Stimulated activated naive CD8-positive, alpha-beta T cell treated with anti-CD3 and anti-CD28 coated beads, Interleukin-15, amount 100 ng/mL, for 72 hours (primary cell): Measurements from ENCODE around the gene ATP6V1G2.
A peak's percentile ranks its signal among the peaks of the same experiment; 100 is the strongest.
"Not testable (repeated sequence)": the region's sequence is repeated elsewhere in the genome, so short reads cannot be mapped to it uniquely, and the experiment has no call there.

Experiments
- ATAC-seq: fragments of 150-1000 bp; cut with Tn5 transposase; 2 replicates; pipeline ENCODE4 v1.10.0; 2021; ENCODE audit warnings: mild to moderate bottlenecking, moderate library complexity
- DNase-seq, 2 donors: peaks; one replicate each; pipeline ENCODE4 v3.0.0; 2021 to 2022
- H3K27ac Mint-ChIP-seq, 2 donors: one replicate each; pipeline ENCODE4 v1.8.0; 2022; ENCODE audit warnings: mild to moderate bottlenecking in 2 of 2, mixed read lengths in 2 of 2, moderate library complexity in 2 of 2
- H3K27me3 Mint-ChIP-seq: one replicate; pipeline ENCODE4 v1.8.0; 2022; ENCODE audit warnings: mixed read lengths
- H3K4me1 Mint-ChIP-seq: one replicate; pipeline ENCODE4 v1.8.0; 2022; ENCODE audit warnings: mild to moderate bottlenecking, mixed read lengths
- H3K4me3 Mint-ChIP-seq, 2 donors: one replicate each; pipeline ENCODE4 v1.8.0; 2022; ENCODE audit warnings: mild to moderate bottlenecking in 2 of 2, mixed read lengths in 2 of 2, moderate library complexity in 1 of 2
- H3K9me3 Mint-ChIP-seq, 2 donors: one replicate each; pipeline ENCODE4 v1.8.0; 2022; ENCODE audit warnings: mixed read lengths in 2 of 2

The ATP6V1G2 gene

DNA sequence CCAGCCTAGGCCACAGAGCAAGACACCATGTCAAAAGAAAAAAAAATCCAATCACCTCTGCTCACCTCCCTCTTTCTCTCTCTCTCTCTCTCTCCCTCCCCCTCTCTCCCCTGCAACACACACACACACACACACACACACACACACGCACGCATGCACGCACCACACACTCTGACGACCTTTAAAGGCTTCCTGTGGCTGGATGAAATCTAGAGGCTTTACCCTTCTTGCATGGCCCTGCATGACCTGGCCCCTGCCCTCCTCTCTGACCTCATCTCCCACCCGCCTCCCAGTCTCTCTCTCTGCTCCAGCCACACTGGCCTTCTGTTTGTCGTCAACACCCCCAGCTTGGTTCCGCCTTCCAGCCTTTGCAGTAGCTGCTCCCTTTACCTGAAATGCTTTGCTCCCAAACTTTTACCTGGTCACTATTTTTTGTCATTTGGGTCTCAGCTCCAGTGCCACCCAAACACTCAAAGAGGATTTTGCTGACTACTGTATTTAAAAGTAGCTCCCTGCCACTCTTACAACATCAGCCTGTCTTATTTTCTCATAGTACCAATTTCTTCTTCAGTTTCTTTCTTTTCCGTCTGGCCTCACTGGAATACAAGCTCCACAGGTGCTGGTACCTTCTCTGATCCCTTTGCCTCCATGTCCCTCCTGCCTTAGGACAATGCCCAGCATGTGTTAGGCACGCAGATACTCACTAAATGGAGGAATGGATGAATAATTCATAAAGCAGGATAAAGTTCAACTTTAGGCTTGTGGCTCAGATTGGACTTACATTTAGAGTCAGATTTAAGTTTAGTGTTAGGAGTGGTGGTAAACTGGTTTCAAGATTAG is 21.3 kb upstream of the ATP6V1G2 start:
- H3K9me3 Mint-ChIP-seq, result no peaks in the 10 kb centered on the region

DNA sequence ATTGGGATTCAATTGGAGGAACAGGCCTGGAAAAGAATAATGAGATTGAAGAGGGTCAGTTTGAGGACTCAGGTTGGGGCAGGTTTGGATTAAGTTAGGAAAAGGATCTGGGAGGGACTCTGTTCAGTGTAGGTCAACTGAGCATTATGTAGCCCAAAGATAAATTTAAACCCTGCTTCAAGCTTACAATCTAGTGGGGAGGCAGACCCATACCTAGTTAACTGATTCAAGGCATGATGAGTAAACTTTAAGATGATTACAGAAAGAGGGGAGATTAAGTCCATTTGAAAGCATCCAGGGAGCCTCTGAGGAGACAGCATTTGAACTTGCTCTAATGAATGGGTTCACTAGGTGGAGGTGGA is 14.3 kb upstream of the ATP6V1G2 start:
- H3K9me3 Mint-ChIP-seq, result no peaks in the 10 kb centered on the region
- peak overlapping the region; percentile 72 to 73 for H3K4me3 Mint-ChIP-seq
- H3K27me3 Mint-ChIP-seq, result no peaks in the 10 kb centered on the region
- ATAC-seq, result no peak
- peak overlapping the region in 1 of 2 donors; percentile 85 for H3K27ac Mint-ChIP-seq
- peaks cover 96% of the 10 kb centered on the region for H3K4me1 Mint-ChIP-seq
- no peak for DNase-seq

More for the DNA sequence above, 21.3 kb upstream of the ATP6V1G2 start:
- H3K27ac Mint-ChIP-seq, result peak overlapping the region; percentile 12 to 21
- H3K27me3 Mint-ChIP-seq, result no peaks in the 10 kb centered on the region
- H3K4me1 Mint-ChIP-seq, result peaks cover 86% of the 10 kb centered on the region
- peak overlapping the region; percentile 55 to 66 for H3K4me3 Mint-ChIP-seq
- peak; percentile 35 for ATAC-seq
- DNase-seq, result peak in 1 of 2 donors; percentile 32

DNA sequence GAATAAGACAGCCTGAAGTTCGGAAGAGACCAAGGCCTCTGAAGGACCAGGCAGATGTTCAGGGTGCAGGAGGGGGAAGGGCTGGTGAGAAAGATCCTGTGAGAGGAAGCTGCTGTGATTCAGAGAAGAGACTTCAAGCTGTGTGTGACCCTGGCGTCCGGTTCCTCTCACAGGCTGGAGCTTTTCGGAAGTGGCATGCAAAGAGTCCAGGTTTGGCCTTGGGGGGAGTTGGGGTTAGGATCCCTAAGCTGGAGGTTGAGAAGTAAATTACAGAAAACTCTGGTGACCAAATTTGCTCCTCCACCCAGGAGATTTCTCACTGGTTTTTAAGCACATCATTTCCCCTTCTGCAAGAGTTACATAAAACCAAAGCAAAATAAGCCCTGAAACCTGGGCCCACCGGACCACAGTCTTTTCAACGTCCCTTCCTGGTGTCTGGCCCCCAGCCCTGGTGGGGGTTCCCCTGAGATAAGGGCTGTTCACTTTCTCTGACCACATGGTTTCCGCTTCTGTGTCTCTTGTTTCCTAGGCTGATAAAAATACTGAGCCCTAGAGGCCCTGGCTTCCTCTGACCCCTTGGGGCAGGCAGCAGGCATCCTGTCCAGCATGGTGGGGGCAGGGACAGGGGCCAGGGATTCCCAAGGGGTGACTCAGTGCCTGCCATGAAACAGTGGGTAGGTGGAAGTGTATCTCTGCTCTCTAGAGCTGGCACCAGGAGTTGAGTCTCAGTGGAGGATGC is 13.7 kb upstream of the ATP6V1G2 start:
- Mint-ChIP-seq H3K27ac (peak overlapping the region in 1 of 2 donors; percentile 89), H3K9me3 (no peaks in the 10 kb centered on the region), H3K27me3 (no peaks in the 10 kb centered on the region), H3K4me3 (peak overlapping the region; percentile 72 to 73), H3K4me1 (peaks cover 91% of the 10 kb centered on the region)
- peak; percentile 81 for ATAC-seq
- peak; percentile 47 to 79 for DNase-seq

DNA sequence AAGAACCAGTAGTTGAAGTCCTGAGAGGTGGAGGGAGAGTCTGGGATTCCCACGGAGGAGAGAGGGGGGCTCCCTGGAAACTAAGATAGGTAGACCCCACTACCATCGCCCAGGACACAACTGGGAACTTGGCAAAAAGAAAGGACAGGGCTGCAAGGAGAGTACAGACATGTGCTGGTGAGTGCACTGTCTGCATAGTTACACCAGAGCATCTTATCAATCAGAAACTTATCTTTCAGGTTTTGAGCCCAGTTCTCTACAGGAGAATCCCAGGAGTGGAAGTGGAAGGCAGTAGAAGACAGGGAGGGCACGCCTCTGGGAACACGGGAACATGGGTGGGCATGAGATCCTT is 13.2 kb upstream of the ATP6V1G2 start:
- peak; percentile 48 for ATAC-seq
- H3K4me1 Mint-ChIP-seq, result peaks cover 90% of the 10 kb centered on the region
- H3K27me3 Mint-ChIP-seq, result no peaks in the 10 kb centered on the region
- H3K27ac Mint-ChIP-seq, result peak overlapping the region; percentile 89 to 94
- no peaks in the 10 kb centered on the region for H3K9me3 Mint-ChIP-seq
- no peak for DNase-seq
- peak overlapping the region; percentile 72 to 73 for H3K4me3 Mint-ChIP-seq

DNA sequence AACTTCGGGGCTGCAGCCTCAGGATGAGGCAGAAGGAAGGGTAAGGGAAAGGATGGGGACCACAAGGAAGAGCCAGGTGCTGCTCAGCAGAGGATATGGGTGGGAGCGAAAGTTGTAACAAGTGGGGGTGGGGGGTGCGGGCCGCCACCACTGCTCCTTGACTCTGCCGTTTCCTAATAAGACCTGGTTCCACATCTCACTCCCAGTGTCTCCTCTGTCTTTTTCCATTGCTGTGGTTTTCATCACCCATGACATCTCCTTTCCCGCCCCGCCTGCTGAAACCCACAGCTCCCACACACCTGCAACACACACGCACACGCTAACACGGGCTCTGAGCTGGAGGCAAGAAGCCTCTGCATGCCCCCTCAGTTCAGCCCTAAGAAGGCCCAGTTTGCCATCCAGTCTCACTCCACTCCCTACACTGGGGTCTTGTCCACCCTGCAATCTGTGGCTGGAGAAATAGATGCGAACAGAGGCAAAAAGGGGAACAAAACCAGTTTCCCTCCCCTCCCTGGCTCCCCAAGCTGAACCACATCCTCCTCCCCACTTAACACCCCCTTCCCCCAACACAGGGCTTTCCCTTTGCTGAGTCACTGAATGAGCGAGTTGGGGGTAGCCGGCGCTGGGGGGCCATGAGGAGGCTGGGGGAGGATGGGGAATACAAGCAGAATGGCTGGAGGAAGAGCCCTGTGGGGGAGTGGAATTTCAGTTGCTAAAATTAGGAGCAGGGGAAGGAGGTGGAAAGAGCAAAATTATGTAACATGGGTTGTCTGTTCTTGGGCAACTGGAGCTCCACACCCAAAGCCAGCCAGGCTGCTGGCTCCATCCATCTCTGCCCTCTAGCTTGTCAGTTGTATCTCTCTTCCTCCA is 12.5 kb upstream of the ATP6V1G2 start:
- Mint-ChIP-seq H3K27ac (peak overlapping the region; percentile 89 to 94), H3K9me3 (no peaks in the 10 kb centered on the region), H3K27me3 (no peaks in the 10 kb centered on the region), H3K4me1 (peaks cover 92% of the 10 kb centered on the region), H3K4me3 (peak overlapping the region; percentile 72 to 73)
- ATAC-seq (peak; percentile 62), DNase-seq (peak; percentile 56 to 64)

DNA sequence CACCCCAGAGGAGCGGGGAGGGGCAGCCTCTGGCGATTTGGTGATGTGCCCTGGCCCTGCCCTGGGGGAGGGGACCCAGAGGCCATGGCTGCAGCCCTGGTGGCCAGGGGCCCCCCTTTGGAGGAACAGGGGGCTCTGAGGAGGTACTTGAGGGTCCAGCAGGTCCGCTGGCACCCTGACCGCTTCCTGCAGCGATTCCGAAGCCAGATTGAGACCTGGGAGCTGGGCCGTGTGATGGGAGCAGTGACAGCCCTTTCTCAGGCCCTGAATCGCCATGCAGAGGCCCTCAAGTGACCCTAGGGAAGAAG is 11.9 kb upstream of the ATP6V1G2 start:
- peak overlapping the region; percentile 89 to 94 for H3K27ac Mint-ChIP-seq

DNA sequence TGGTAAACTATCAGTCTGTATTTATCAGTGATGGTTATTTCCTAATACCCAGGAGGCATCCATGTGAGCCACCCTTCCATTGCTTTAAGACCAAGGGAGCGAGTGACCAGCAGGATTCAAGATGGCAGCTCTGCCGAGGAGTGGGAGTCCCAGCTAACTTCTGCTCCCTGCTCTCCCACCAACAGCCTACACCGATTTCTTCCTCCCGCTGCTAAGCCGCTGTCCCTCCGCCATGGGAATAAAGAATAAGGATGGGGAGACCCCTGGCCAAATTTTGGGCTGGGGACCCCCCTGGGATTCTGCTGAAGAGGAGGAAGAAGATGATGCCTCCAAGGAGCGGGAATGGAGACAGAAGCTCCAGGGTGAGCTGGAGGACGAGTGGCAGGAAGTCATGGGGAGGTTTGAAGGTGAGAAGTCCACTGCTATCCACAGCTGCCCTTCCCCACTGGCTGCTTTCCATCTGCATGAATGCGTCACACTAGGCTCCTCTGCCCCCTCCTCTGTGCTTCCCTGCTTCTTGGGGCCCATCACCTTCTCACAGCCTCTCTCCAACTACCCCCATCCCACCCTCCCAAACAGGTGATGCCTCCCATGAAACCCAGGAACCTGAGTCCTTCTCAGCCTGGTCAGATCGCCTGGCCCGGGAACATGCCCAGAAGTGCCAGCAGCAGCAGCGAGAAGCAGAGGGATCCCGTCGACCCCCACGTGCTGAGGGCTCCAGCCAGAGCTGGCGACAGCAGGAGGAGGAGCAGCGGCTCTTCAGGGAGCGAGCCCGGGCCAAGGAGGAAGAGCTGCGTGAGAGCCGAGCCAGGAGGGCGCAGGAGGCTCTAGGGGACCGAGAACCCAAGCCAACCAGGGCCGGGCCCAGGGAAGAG is 11.3 kb upstream of the ATP6V1G2 start:
- Mint-ChIP-seq H3K4me1 (peaks cover 80% of the 10 kb centered on the region), H3K9me3 (no peaks in the 10 kb centered on the region), H3K4me3 (peak overlapping the region; percentile 72 to 73), H3K27ac (peak overlapping the region in 1 of 2 donors; percentile 94), H3K27me3 (no peaks in the 10 kb centered on the region)
- DNase-seq, result no peak
- ATAC-seq, result no peak

More for the DNA sequence above, 11.9 kb upstream of the ATP6V1G2 start:
- no peak for ATAC-seq
- Mint-ChIP-seq H3K27me3 (no peaks in the 10 kb centered on the region), H3K4me1 (peaks cover 86% of the 10 kb centered on the region), H3K9me3 (no peaks in the 10 kb centered on the region), H3K4me3 (peak overlapping the region; percentile 72 to 73)
- DNase-seq, result no peak

DNA sequence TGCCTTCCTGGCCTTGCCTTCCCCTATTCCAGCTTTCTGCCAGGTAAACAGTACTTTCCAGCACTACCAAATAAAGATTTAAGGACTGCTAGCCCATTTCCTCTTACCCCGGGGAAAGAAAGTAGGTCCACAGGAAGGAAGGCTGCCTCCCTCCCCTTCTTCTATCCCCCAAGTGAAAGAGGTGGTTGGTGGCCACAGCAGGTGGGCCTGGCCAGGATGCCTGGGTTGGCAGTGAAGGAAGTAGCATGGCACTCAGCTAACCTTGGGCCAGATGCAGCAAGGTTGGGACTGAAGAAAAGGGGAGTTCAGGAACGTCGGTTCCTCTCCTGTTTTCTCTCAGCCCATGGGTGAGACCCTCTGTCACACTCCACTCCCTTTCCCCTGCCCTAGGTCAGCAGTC is 9.9 kb upstream of the ATP6V1G2 start:
- Mint-ChIP-seq H3K27me3 (no peaks in the 10 kb centered on the region), H3K9me3 (no peaks in the 10 kb centered on the region), H3K4me1 (peaks cover 79% of the 10 kb centered on the region), H3K4me3 (peak overlapping the region; percentile 18 to 44), H3K27ac (no peak overlapping the region)
- no peak for ATAC-seq
- DNase-seq, result no peak

DNA sequence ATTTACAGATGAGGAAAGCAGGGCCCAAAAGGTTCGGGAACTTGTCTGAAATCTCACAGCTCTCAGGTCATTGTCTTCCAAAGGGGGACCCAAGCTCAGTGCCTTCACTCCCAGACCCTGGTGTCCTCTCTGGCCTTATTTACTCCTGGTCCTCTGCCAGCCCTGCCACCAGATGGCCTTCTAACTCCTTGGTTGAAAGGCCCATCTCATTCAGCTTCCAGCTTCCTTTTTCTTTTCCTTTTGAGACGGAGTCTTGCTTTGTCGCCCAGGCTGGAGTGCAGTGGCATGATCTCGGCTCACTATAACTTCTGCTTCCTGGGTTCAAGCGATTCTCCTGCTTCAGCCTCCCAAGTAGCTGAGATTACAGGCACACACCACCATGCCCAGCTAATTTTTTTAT is 5.0 kb upstream of the ATP6V1G2 start:
- H3K27me3 Mint-ChIP-seq, ATAC-seq, H3K9me3 Mint-ChIP-seq, H3K27ac Mint-ChIP-seq: not testable (repeated sequence)
- peak overlapping the region; percentile 11 to 39 for H3K4me3 Mint-ChIP-seq
- DNase-seq, result peak; percentile 41 to 48
- H3K4me1 Mint-ChIP-seq, result peaks cover 55% of the 10 kb centered on the region

DNA sequence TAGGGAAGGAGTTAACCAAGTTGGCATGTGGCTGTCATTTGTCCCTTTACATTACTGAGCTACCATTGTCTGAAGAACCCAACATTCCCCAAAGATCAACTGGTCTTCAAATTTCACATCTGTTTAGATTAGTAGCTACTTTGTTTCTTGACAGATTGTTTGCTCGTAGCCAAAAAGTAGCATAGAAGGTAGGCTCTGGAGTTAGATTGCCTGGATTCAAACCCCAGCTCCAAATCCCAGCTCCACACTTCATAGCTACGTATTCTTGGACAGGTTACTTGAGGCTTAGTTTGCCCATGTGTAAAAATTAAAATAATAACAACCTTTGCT is 2.1 kb upstream of the ATP6V1G2 start:
- Mint-ChIP-seq H3K4me3 (peak overlapping the region; percentile 83 to 90), H3K9me3 (no peaks in the 10 kb centered on the region), H3K27me3 (no peaks in the 10 kb centered on the region), H3K27ac (no peak overlapping the region), H3K4me1 (peaks cover 52% of the 10 kb centered on the region)
- DNase-seq (no peak), ATAC-seq (no peak)

DNA sequence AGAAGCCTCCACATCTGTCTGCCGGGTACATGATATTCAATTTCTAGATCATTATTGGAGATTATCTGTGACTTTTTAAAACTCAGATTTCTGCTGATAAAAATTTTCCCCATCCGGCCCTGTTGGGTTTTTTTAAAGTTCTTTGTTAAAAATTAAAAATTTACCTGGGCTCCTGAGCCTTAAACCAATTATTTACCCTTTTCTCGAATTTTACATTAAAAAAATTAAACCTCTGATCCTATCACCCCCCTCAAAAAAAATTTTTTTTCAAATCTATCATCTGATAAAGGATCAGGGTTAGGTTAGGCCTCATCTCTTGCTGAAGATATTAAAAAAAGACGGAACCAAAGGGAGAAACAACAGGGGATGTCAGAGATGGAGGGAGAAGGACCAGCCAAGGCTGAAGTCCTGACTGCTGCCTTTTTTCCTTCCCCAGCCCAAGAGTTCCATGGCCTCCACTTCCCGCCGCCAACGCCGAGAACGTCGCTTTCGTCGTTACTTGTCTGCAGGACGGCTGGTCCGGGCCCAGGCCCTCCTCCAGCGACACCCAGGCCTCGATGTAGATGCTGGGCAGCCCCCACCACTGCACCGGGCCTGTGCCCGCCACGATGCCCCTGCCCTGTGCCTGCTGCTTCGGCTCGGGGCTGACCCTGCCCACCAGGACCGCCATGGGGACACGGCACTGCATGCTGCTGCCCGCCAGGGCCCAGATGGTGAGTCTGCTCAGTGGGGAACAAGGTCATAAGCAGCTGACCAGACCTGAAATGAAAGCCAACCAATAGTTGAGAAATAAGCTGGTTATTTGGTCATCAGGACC is 1.5 kb upstream of the ATP6V1G2 start:
- H3K4me3 Mint-ChIP-seq, result peak overlapping the region; percentile 83 to 90
- DNase-seq (no peak), ATAC-seq (no peak)
- H3K27me3 Mint-ChIP-seq, result no peaks in the 10 kb centered on the region
- H3K9me3 Mint-ChIP-seq, result no peaks in the 10 kb centered on the region
- peak overlapping the region; percentile 75 to 78 for H3K27ac Mint-ChIP-seq
- peaks cover 52% of the 10 kb centered on the region for H3K4me1 Mint-ChIP-seq

DNA sequence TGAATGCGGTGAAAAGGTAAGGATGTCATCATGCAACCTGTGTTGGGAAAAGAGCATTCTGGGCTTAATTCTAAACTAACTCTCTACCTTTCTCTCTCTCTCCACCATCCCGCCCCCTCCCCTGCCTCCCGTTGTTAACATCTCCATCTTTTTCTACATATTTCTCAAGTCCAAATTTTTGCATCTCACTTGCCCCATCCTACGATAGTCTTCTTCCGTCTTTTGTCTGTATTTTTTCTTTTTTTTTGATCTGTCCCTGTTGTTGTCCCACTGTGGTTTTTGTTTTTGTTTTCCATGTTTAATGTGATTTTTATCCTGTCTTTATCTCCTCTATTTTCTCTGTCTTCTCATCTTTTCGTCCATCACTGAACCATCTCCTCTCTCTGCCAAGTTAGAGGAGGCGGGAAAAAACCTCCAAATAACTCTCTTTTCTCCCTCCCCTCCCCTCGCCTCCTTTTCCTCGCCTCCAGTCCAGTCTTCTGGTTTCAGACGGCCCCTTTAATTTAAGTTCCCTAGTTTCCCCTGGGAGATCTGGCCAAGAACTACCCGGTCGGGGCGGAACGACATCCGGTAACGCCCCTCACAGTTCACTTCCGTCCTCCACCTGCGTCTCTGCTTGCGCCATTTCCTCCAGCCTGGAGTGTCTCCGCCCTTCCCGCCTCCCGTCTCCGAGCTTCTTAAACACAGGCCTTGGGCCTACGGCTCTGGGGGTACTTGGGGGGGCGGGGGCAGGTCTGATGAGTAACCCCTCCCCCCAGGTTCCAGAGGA is 734 bp upstream of the ATP6V1G2 start, which contains the start of gene NFKBIL1:
TSS of gene NFKBIL1 (plus strand) at position 651 of the 769 bp plus-strand sequence. CDS start at position 738, 87 bp downstream.
- H3K27me3 Mint-ChIP-seq, result no peaks in the 10 kb centered on the region
- no peaks in the 10 kb centered on the region for H3K9me3 Mint-ChIP-seq

DNA sequence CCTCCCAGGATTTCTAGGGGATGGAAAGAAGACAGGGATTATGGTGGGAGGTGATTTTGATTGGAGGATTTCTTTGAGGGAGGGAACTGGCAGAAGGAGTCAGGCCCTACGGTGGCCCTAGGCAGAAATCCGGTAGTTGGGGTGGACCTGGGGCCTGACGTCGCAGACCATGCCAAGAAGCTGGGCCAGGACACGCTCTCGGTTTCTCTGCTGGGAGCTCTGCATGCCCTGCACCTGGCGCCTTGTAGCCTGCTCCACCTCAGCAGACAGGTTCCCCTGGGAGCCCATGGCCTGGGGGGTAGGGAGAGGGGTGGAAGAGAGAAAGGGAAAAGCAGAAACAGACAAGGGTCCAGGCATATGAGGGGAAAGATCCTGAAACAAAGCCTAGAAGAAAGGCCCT is 1.1 kb downstream of the ATP6V1G2 start:
- no peak overlapping the region for H3K27ac Mint-ChIP-seq
- no peaks in the 10 kb centered on the region for H3K27me3 Mint-ChIP-seq
- no peak for DNase-seq
- ATAC-seq, result no peak
- peaks cover 34% of the 10 kb centered on the region for H3K4me1 Mint-ChIP-seq
- peak overlapping the region in 1 of 2 donors; percentile 5 for H3K4me3 Mint-ChIP-seq
- H3K9me3 Mint-ChIP-seq, result no peaks in the 10 kb centered on the region

More for the DNA sequence above, 734 bp upstream of the ATP6V1G2 start, which contains the start of gene NFKBIL1:
- DNase-seq (peak; percentile 86 to 94), ATAC-seq (peak; percentile 88)
- Mint-ChIP-seq H3K4me1 (peaks cover 49% of the 10 kb centered on the region), H3K27ac (peak within 1 kb of the TSS; percentile 75 to 78), H3K4me3 (peak within 1 kb of the TSS; percentile 83 to 90)
